GM12878 (cell line): ENCODE measurements around the gene TMEM250.

Experiments
- MTA3 ChIP-seq: IDR thresholded peaks from 2 replicates; pipeline ENCODE4 v1.6.1; 2012; ENCODE audit warnings: low read length, inconsistent platforms, borderline replicate concordance
- PML ChIP-seq: IDR thresholded peaks from 2 replicates; pipeline ENCODE4 v1.6.1; 2012; ENCODE audit warnings: low read length, inconsistent platforms
- POLR2AphosphoS5 ChIP-seq: IDR thresholded peaks from 2 replicates; pipeline ENCODE4 v1.6.1; 2011; ENCODE audit warnings: mild to moderate bottlenecking, low read length, inconsistent platforms
- TAF1 ChIP-seq: IDR thresholded peaks from 2 replicates; pipeline ENCODE4 v1.6.1; 2011; ENCODE audit warnings: mild to moderate bottlenecking, low read depth, low read length, borderline replicate concordance
- TF ChIP-seq, protein P1 (sequence below), 3 experiments: IDR thresholded peaks in 2 of 3; conservative IDR thresholded peaks in 1 of 3; 2 replicates each; pipeline ENCODE4 v1.5.1; 2011; ENCODE audit warnings: low read depth in 3 of 3, low read length in 3 of 3, mild to moderate bottlenecking in 3 of 3, control low read depth in 2 of 3, moderate library complexity in 2 of 3, inconsistent platforms in 1 of 3, mixed read lengths in 1 of 3; ENCODE audit not compliant: control insufficient read depth in 2 of 3, insufficient read depth in 1 of 3; ENCODE audit errors: extremely low read depth in 1 of 3
- TF ChIP-seq, protein P2 (sequence below): fragments of 450-650 bp; formaldehyde crosslinking; IDR thresholded peaks from 2 replicates; pipeline ENCODE4 v1.4.0; 2022; ENCODE audit warnings: mild to moderate bottlenecking, moderate library complexity

DNA sequence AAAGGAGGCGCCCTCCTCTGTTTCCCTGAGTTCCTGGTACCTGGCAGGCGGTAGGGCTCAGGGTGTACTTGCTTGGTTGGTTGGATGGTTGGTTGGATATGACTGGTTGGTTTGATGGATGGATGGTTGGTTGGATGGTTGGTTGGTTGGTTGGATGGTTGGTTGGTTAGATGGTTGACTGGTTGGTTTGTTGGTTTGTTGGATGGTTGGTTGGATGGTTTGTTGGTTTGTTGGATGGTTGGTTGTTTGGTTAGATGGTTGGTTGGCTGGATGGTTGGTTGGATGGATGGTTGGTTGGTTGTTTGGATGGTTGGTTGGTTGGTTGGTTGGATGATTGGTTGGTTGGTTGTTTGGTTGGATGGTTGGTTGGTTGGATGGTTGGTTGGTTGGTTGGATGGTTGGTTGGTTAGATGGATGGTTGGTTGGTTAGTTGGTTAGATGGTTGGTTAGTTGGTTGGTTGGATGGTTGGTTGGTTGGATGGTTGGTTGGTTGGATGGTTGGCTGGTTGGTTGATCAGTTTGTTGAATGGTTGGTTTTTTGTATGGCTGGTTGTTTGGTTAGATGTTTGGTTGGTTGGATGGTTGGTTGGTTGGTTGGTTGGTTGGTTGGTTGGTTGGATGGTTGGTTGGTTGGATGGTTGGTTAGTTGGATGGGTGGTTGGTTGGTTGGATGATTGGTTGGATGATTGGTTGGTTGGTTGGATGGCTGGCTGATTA, 6.5 kb upstream of the TMEM250 start:
- TF ChIP-seq POLR2AphosphoS5: no peak
- TF ChIP-seq TAF1: no peak
- TF ChIP-seq, protein P1, sequence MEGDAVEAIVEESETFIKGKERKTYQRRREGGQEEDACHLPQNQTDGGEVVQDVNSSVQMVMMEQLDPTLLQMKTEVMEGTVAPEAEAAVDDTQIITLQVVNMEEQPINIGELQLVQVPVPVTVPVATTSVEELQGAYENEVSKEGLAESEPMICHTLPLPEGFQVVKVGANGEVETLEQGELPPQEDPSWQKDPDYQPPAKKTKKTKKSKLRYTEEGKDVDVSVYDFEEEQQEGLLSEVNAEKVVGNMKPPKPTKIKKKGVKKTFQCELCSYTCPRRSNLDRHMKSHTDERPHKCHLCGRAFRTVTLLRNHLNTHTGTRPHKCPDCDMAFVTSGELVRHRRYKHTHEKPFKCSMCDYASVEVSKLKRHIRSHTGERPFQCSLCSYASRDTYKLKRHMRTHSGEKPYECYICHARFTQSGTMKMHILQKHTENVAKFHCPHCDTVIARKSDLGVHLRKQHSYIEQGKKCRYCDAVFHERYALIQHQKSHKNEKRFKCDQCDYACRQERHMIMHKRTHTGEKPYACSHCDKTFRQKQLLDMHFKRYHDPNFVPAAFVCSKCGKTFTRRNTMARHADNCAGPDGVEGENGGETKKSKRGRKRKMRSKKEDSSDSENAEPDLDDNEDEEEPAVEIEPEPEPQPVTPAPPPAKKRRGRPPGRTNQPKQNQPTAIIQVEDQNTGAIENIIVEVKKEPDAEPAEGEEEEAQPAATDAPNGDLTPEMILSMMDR (IDR thresholded peaks at IDR 0.05 in 2 of 3, conservative IDR thresholded peaks at IDR 0.05 in 1 of 3; ENCODE audit: control insufficient read depth in 2 of 3, extremely low read depth in 1 of 3, insufficient read depth in 1 of 3, low read depth in 3 of 3, low read length in 3 of 3): no peak
- no peak for TF ChIP-seq MTA3
- no peak for TF ChIP-seq PML
- TF ChIP-seq, protein P2, sequence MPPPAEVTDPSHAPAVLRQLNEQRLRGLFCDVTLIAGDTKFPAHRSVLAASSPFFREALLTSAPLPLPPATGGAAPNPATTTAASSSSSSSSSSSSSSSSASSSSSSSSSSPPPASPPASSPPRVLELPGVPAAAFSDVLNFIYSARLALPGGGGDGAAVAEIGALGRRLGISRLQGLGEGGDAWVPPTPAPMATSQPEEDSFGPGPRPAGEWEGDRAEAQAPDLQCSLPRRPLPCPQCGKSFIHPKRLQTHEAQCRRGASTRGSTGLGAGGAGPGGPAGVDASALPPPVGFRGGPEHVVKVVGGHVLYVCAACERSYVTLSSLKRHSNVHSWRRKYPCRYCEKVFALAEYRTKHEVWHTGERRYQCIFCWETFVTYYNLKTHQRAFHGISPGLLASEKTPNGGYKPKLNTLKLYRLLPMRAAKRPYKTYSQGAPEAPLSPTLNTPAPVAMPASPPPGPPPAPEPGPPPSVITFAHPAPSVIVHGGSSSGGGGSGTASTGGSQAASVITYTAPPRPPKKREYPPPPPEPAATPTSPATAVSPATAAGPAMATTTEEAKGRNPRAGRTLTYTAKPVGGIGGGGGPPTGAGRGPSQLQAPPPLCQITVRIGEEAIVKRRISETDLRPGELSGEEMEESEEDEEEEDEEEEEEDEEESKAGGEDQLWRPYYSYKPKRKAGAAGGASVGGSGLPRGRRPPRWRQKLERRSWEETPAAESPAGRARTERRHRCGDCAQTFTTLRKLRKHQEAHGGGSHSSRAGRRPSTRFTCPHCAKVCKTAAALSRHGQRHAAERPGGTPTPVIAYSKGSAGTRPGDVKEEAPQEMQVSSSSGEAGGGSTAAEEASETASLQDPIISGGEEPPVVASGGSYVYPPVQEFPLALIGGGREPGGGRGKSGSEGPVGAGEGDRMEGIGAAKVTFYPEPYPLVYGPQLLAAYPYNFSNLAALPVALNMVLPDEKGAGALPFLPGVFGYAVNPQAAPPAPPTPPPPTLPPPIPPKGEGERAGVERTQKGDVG: no peak
